Neural cell (in vitro differentiated cells): ENCODE results near the gene DACT2. TPM values are rescaled to one million over a fixed set of nuclear protein-coding genes. Genes with fewer than 3 reads are reported as not detected.

ENCODE experiments used
- H2AFZ ChIP-seq: fragments of 200-600, 300-800 bp; sonication (generic), shearing (Covaris generic); 2 replicates; pipeline ENCODE4 v1.6.0; 2014; ENCODE audit warnings: low read depth, mild to moderate bottlenecking, antibody characterized with exemption, low read length, moderate library complexity
- H3F3A ChIP-seq: fragments of 200-600 bp; shearing (Covaris generic); 2 replicates; pipeline ENCODE4 v1.6.1; 2016; ENCODE audit warnings: mild to moderate bottlenecking, moderate library complexity, mixed read lengths, antibody characterized with exemption, low read length; ENCODE audit not compliant: insufficient read depth, poor library complexity, severe bottlenecking
- H3K27ac ChIP-seq: fragments of 200-600, 300-800 bp; sonication (generic), shearing (Covaris generic); 2 replicates; pipeline ENCODE4 v1.5.1; 2014; ENCODE audit warnings: mild to moderate bottlenecking, low read length, moderate library complexity
- H3K27me3 ChIP-seq: fragments of 300-800, 200-600 bp; sonication (generic), shearing (Covaris generic); 2 replicates; pipeline ENCODE4 v1.6.0; 2014; ENCODE audit warnings: mild to moderate bottlenecking, low read depth, low read length, moderate library complexity; ENCODE audit not compliant: insufficient read depth
- H3K36me3 ChIP-seq: fragments of 300-800, 200-600 bp; sonication (generic), shearing (Covaris generic); 2 replicates; pipeline ENCODE4 v1.5.1; 2014; ENCODE audit warnings: mild to moderate bottlenecking, antibody characterized with exemption, low read length, moderate library complexity; ENCODE audit not compliant: insufficient read depth
- H3K4me2 ChIP-seq: fragments of 300-800, 200-600 bp; sonication (generic), shearing (Covaris generic); 2 replicates; pipeline ENCODE4 v1.6.0; 2014; ENCODE audit warnings: mild to moderate bottlenecking, low read length
- H3K4me3 ChIP-seq: fragments of 300-800, 200-600 bp; sonication (generic), shearing (Covaris generic); 2 replicates; pipeline ENCODE4 v1.5.1; 2014; ENCODE audit warnings: mild to moderate bottlenecking, low read length, moderate library complexity
- H3K79me2 ChIP-seq: fragments of 200-600 bp; shearing (Covaris generic); replicated peaks from 2 replicates; pipeline ENCODE4 v1.6.0; 2014; ENCODE audit warnings: mild to moderate bottlenecking, low read length, moderate library complexity; ENCODE audit not compliant: insufficient read depth
- H3K9ac ChIP-seq: fragments of 300-800, 200-600 bp; sonication (generic), shearing (Covaris generic); 2 replicates; pipeline ENCODE4 v1.6.1; 2016; ENCODE audit warnings: mild to moderate bottlenecking, low read length, mixed read lengths
- H3K9me2 ChIP-seq: fragments of 200-600 bp; shearing (Covaris generic); 2 replicates; pipeline ENCODE4 v1.6.1; 2016; ENCODE audit warnings: mild to moderate bottlenecking, low read length, mixed read lengths; ENCODE audit not compliant: insufficient read depth
- H3K9me3 ChIP-seq: fragments of 200-600, 300-800 bp; sonication (generic), shearing (Covaris generic); 2 replicates; pipeline ENCODE4 v1.6.1; 2016; ENCODE audit warnings: mild to moderate bottlenecking, mixed run types, low read length, moderate library complexity, mixed read lengths
- H4K20me1 ChIP-seq: fragments of 200-600 bp; shearing (Covaris generic); 2 replicates; pipeline ENCODE4 v1.6.1; 2016; ENCODE audit warnings: mild to moderate bottlenecking, mixed run types; ENCODE audit not compliant: insufficient read depth
- CTCF ChIP-seq: fragments of 450-650 bp; IDR thresholded peaks from 2 replicates; pipeline ENCODE4 v1.5.1; 2014; ENCODE audit warnings: antibody characterized with exemption, mild to moderate bottlenecking, moderate library complexity; ENCODE audit not compliant: poor library complexity, severe bottlenecking
- EP300 ChIP-seq: fragments of 450-650 bp; conservative IDR thresholded peaks from 2 replicates; pipeline ENCODE4 v1.6.1; 2014; ENCODE audit warnings: antibody characterized with exemption, mild to moderate bottlenecking, moderate library complexity; ENCODE audit not compliant: poor library complexity, severe bottlenecking
- EZH2 ChIP-seq: fragments of 200-600, 300-800 bp; shearing (Covaris generic), sonication (generic); IDR thresholded peaks from 2 replicates; pipeline ENCODE4 v1.6.1; 2014; ENCODE audit warnings: antibody characterized with exemption, low read length, borderline replicate concordance, mild to moderate bottlenecking; ENCODE audit not compliant: insufficient read depth, poor library complexity, severe bottlenecking
- MXI1 ChIP-seq: fragments of 450-650 bp; conservative IDR thresholded peaks from 2 replicates; pipeline ENCODE4 v1.6.1; 2014; ENCODE audit warnings: antibody characterized with exemption, mild to moderate bottlenecking; ENCODE audit not compliant: poor library complexity, severe bottlenecking
- POLR2AphosphoS5 ChIP-seq: IDR thresholded peaks from 2 replicates; pipeline ENCODE4 v1.6.1; 2012
- RAD21 ChIP-seq: fragments of 450-650 bp; conservative IDR thresholded peaks from 2 replicates; pipeline ENCODE4 v1.6.1; 2014; ENCODE audit warnings: antibody characterized with exemption, mild to moderate bottlenecking, moderate library complexity
- SMC3 ChIP-seq: fragments of 450-650 bp; conservative IDR thresholded peaks from 2 replicates; pipeline ENCODE4 v1.6.1; 2014; ENCODE audit warnings: antibody characterized with exemption, mild to moderate bottlenecking, moderate library complexity; ENCODE audit not compliant: poor library complexity
- TAF1 ChIP-seq: IDR thresholded peaks from 2 replicates; pipeline ENCODE4 v1.6.1; 2012; ENCODE audit warnings: low read depth
- polyA plus RNA-seq: library from polyadenylated mRNA; depleted of rRNA; stranded (reverse); fragments of >200 nt; gene quantifications from 2 replicates; pipeline ENCODE4 v1.2.3, GENCODE V29; 2014
- TF ChIP-seq, protein P1 (sequence below): IDR thresholded peaks from 2 replicates; pipeline ENCODE4 v1.6.1; 2012; ENCODE audit warnings: borderline replicate concordance

DACT2 gene
- polyA plus RNA-seq, 1 donor from 2014 or later = 0.48 TPM

DNA sequence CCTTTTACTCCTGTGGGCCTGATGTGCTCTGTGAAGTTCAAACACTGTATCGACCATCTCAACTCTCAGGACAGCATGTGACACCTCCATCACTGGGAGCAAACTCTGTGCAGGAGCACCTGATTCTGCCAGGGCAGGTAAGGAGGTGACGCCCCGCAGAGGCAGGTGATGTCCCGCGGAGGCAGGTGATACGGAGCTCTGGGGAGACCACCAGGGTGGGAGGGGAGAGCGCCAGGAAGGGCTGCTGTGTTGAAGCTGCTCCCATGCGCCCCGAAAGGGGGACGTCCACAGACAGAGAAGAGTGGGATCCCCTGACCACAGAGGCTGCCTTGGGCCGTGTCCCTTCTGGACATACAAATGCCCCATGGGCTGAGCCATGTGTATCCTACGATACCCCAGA lies 58.3 kb downstream of the DACT2 start:
- Histone ChIP-seq H3K36me3 (no peaks in the 10 kb centered on the region), H3K9me3 (no peaks in the 10 kb centered on the region), H3F3A (no peaks in the 10 kb centered on the region), H4K20me1 (no peaks in the 10 kb centered on the region), H3K9me2 (no peaks in the 10 kb centered on the region), H3K9ac (no peak overlapping the region), H3K27me3 (no peaks in the 10 kb centered on the region), H3K4me3 (no peak overlapping the region), H3K27ac (no peak overlapping the region), H3K4me2 (no peak overlapping the region), H2AFZ (no peak overlapping the region), H3K79me2 (no peaks in the 10 kb centered on the region)
- TF ChIP-seq CTCF (no peak), EZH2 (no peak), SMC3 (no peak), POLR2AphosphoS5 (no peak), RAD21 (no peak), TAF1 (no peak), EP300 (no peak), MXI1 (no peak)
- TF ChIP-seq, protein P1, sequence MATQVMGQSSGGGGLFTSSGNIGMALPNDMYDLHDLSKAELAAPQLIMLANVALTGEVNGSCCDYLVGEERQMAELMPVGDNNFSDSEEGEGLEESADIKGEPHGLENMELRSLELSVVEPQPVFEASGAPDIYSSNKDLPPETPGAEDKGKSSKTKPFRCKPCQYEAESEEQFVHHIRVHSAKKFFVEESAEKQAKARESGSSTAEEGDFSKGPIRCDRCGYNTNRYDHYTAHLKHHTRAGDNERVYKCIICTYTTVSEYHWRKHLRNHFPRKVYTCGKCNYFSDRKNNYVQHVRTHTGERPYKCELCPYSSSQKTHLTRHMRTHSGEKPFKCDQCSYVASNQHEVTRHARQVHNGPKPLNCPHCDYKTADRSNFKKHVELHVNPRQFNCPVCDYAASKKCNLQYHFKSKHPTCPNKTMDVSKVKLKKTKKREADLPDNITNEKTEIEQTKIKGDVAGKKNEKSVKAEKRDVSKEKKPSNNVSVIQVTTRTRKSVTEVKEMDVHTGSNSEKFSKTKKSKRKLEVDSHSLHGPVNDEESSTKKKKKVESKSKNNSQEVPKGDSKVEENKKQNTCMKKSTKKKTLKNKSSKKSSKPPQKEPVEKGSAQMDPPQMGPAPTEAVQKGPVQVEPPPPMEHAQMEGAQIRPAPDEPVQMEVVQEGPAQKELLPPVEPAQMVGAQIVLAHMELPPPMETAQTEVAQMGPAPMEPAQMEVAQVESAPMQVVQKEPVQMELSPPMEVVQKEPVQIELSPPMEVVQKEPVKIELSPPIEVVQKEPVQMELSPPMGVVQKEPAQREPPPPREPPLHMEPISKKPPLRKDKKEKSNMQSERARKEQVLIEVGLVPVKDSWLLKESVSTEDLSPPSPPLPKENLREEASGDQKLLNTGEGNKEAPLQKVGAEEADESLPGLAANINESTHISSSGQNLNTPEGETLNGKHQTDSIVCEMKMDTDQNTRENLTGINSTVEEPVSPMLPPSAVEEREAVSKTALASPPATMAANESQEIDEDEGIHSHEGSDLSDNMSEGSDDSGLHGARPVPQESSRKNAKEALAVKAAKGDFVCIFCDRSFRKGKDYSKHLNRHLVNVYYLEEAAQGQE = no peak

GRCh38 chr6:168260420-168260987 lies 59.1 kb downstream of the DACT2 start:
- Histone ChIP-seq H3F3A (no peaks in the 10 kb centered on the region), H3K27ac (no peak overlapping the region), H3K4me3 (no peak overlapping the region), H3K9me3 (no peaks in the 10 kb centered on the region), H3K36me3 (no peaks in the 10 kb centered on the region), H3K27me3 (no peaks in the 10 kb centered on the region), H2AFZ (no peak overlapping the region), H3K4me2 (no peak overlapping the region), H3K9me2 (no peaks in the 10 kb centered on the region), H3K9ac (no peak overlapping the region), H4K20me1 (no peaks in the 10 kb centered on the region), H3K79me2 (no peaks in the 10 kb centered on the region)
- TF ChIP-seq POLR2AphosphoS5 (no peak), EP300 (no peak), RAD21 (no peak), CTCF (no peak), SMC3 (no peak), TAF1 (no peak), EZH2 (no peak), MXI1 (no peak)
- TF ChIP-seq, protein P1 = no peak
